WTC11 (cell line): ENCODE data around the gene S100A7. TPM values are rescaled to one million over a fixed set of nuclear protein-coding genes. Genes with fewer than 3 reads are reported as not detected.

Source experiments
- ATAC-seq: fragments of 200-7000 bp; cut with Tn5 transposase; 2 replicates; pipeline ENCODE4 v1.10.0; 2021; ENCODE audit warnings: mild to moderate bottlenecking, moderate library complexity
- CTCF ChIA-PET: fragments of 300-600 bp; sonication (Branson Sonifier 250); formaldehyde crosslinking; loops from one replicate; lab custom pipeline; 2021; ENCODE audit warnings: antibody characterized with exemption; lab: Charles Lee
- POLR2A ChIA-PET: fragments of 350-600 bp; sonication (Branson Sonifier 250); formaldehyde crosslinking; loops from one replicate; lab custom pipeline; 2021; ENCODE audit warnings: antibody characterized with exemption; lab: Charles Lee
- DNase-seq: peaks from one replicate; pipeline ENCODE4 v3.0.0; 2021; ENCODE audit warnings: low spot score
- H3K27ac Mint-ChIP-seq: 2 replicates; pipeline ENCODE4 v1.8.0; 2021; ENCODE audit warnings: mixed read lengths
- H3K27me3 Mint-ChIP-seq: 2 replicates; pipeline ENCODE4 v1.8.0; 2021; ENCODE audit warnings: low read depth, mild to moderate bottlenecking, moderate library complexity, mixed read lengths
- H3K36me3 Mint-ChIP-seq: 2 replicates; pipeline ENCODE4 v1.8.0; 2021; ENCODE audit warnings: mixed read lengths
- H3K4me1 Mint-ChIP-seq: 2 replicates; pipeline ENCODE4 v1.8.0; 2022; ENCODE audit warnings: mixed read lengths
- H3K4me3 Mint-ChIP-seq: 2 replicates; pipeline ENCODE4 v1.8.0; 2021; ENCODE audit warnings: mild to moderate bottlenecking, moderate library complexity, mixed read lengths
- H3K9me3 Mint-ChIP-seq: 2 replicates; pipeline ENCODE4 v1.8.0; 2021; ENCODE audit warnings: mixed read lengths
- CREM ChIP-seq: sonication (generic); formaldehyde crosslinking; IDR thresholded peaks from 2 replicates; pipeline ENCODE4 v1.8.1; 2022; ENCODE audit warnings: mild to moderate bottlenecking, missing genetic modification reagents, moderate library complexity
- CTCF ChIP-seq: fragments of 200-600 bp; IDR thresholded peaks from 2 replicates; pipeline ENCODE4 v1.8.0; 2022; ENCODE audit warnings: antibody characterized with exemption
- ESRRA ChIP-seq: sonication (generic); formaldehyde crosslinking; IDR thresholded peaks from 2 replicates; pipeline ENCODE4 v1.8.1; 2022; ENCODE audit warnings: mild to moderate bottlenecking, missing genetic modification reagents, borderline replicate concordance
- FOXK1 ChIP-seq: sonication (generic); formaldehyde crosslinking; IDR thresholded peaks from 2 replicates; pipeline ENCODE4 v1.8.0; 2022; ENCODE audit warnings: mild to moderate bottlenecking, moderate library complexity, missing genetic modification reagents
- GRHL2 ChIP-seq: fragments of 250-450 bp; sonication (Bioruptor Pico); IDR thresholded peaks from 2 replicates; pipeline ENCODE4 v1.8.0; 2022; ENCODE audit warnings: mild to moderate bottlenecking, moderate library complexity; ENCODE audit not compliant: insufficient replicate concordance, severe bottlenecking
- GTF2I ChIP-seq: fragments of 250-450 bp; sonication (Bioruptor Pico); conservative IDR thresholded peaks from 2 replicates; pipeline ENCODE4 v1.4.0; 2021; ENCODE audit warnings: mild to moderate bottlenecking
- MAX ChIP-seq: sonication (generic); formaldehyde crosslinking; IDR thresholded peaks from 2 replicates; pipeline ENCODE4 v1.8.0; 2022; ENCODE audit warnings: mild to moderate bottlenecking, missing genetic modification reagents
- NR2C2 ChIP-seq: sonication (generic); formaldehyde crosslinking; IDR thresholded peaks from 2 replicates; pipeline ENCODE4 v1.8.0; 2022; ENCODE audit warnings: mild to moderate bottlenecking, missing genetic modification reagents
- NR3C1 ChIP-seq: sonication (generic); formaldehyde crosslinking; conservative IDR thresholded peaks from 2 replicates; pipeline ENCODE4 v1.8.1; 2023; ENCODE audit warnings: low read depth, mild to moderate bottlenecking, missing genetic modification reagents
- SOX15 ChIP-seq: fragments of 250-450 bp; sonication (Bioruptor Pico); IDR thresholded peaks from 2 replicates; pipeline ENCODE4 v1.9.0; 2021; ENCODE audit warnings: mild to moderate bottlenecking
- TEAD1 ChIP-seq: sonication (generic); formaldehyde crosslinking; IDR thresholded peaks from 2 replicates; pipeline ENCODE4 v1.8.0; 2022; ENCODE audit warnings: mild to moderate bottlenecking, missing genetic modification reagents
- ZNF138 ChIP-seq: sonication (generic); formaldehyde crosslinking; conservative IDR thresholded peaks from 2 replicates; pipeline ENCODE4 v1.8.1; 2022; ENCODE audit warnings: mild to moderate bottlenecking, moderate library complexity, missing genetic modification reagents
- ZNF416 ChIP-seq: fragments of 250-450 bp; sonication (Bioruptor Pico); IDR thresholded peaks from 2 replicates; pipeline ENCODE4 v1.9.0; 2021; ENCODE audit warnings: mild to moderate bottlenecking, inconsistent platforms
- total RNA-seq: library from RNA; stranded (reverse); gene quantifications from 3 replicates; pipeline ENCODE4 v1.2.3, GENCODE V29; 2021
- TF ChIP-seq, protein P1 (sequence below): sonication (generic); formaldehyde crosslinking; conservative IDR thresholded peaks from 2 replicates; pipeline ENCODE4 v1.8.1; 2023; ENCODE audit warnings: mild to moderate bottlenecking, low read depth, missing genetic modification reagents, moderate library complexity
- TF ChIP-seq, protein P2 (sequence below): sonication (generic); formaldehyde crosslinking; IDR thresholded peaks from 2 replicates; pipeline ENCODE4 v1.8.0; 2023; ENCODE audit warnings: missing genetic modification reagents, mild to moderate bottlenecking, borderline replicate concordance
- TF ChIP-seq, protein P3 (sequence below): fragments of 250-450 bp; sonication (Bioruptor Pico); IDR thresholded peaks from 2 replicates; pipeline ENCODE4 v1.8.0; 2021; ENCODE audit warnings: mild to moderate bottlenecking

The S100A7 gene
- total RNA-seq, 1 experiment from 2014 or later, result not detected

DNA sequence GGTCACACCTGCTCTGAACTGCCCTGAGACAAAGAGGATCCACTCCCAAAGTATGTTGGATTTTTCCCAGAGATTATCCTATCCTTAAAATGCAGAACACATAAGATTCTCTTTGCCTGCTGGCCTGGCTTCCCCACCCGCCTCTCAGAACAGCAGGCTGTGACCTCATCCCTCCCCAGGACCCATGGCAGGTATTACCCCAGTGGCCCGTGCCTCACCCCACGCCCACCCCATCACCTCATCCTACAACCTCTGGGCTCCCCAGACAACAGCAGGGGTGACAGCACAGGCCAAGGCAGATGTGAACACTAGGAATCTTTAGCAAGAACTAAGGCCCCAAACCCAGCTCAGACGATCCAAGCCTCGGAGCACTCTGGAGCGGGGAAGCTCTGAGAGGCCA is 35.1 kb upstream of the S100A7 start (continued):
- TF ChIP-seq CREM (CRISPR knock-in tag), result no peak
- TF ChIP-seq SOX15, result no peak
- no peak for TF ChIP-seq ZNF138 (CRISPR knock-in tag)

DNA sequence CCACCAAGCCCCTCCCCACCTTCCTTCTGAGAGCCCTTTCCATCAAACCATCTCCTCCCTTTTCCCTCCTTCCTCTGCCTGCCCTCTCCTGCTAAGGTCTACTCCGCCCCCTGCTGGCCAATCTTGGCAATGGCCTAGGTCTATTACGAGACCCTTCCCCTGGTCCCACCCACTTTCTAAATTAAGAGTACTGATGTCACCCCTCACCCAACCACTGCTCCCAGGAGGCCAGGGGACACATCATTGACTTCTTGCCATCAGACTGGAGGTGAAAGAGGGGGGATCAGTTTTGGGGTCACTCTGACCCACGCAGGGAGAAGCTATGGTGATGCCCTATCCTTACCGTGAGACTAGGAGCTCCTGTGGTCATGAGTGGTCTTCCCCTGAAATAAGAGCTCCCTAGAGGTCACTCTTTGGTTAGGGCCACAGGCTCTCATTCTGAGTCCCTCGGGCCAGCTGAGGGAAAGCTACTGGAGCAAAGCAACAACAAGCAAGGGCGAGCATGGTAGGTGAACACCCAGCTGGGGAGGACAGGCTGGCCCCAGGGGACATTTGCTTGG is 34.6 kb upstream of the S100A7 start:
- DNase-seq, result peak; percentile 99
- Mint-ChIP-seq H3K9me3 (no peaks in the 10 kb centered on the region), H3K36me3 (no peaks in the 10 kb centered on the region), H3K27me3 (no peaks in the 10 kb centered on the region; the same call in 1 of the 2 replicates), H3K4me3 (no peak overlapping the region), H3K27ac (peak overlapping the region; percentile 56; the same call in 1 of the 2 replicates), H3K4me1 (peaks cover 23% of the 10 kb centered on the region)
- POLR2A ChIA-PET, result interaction anchor here (0.5 to 1.6 kb wide), 5 partner anchors 29 to 1871 kb away, joined by 3 to 7 read pairs (median 5); partner anchors contain the start of gene CHTOP
- TF ChIP-seq ZNF416 (no peak), CTCF (peak; percentile 95), MAX (0 out of 2 replicates have a peak, but pooled peaks have one; percentile 35)
- ATAC-seq, result peak; percentile 96
- CTCF ChIA-PET, result interaction anchor here (0.6 to 4.3 kb wide), 65 partner anchors 8 to 482 kb away, joined by 3 to 169 read pairs (median 4); partner anchors contain the start of genes CHTOP, JTB, PGLYRP3 and PGLYRP4

DNA sequence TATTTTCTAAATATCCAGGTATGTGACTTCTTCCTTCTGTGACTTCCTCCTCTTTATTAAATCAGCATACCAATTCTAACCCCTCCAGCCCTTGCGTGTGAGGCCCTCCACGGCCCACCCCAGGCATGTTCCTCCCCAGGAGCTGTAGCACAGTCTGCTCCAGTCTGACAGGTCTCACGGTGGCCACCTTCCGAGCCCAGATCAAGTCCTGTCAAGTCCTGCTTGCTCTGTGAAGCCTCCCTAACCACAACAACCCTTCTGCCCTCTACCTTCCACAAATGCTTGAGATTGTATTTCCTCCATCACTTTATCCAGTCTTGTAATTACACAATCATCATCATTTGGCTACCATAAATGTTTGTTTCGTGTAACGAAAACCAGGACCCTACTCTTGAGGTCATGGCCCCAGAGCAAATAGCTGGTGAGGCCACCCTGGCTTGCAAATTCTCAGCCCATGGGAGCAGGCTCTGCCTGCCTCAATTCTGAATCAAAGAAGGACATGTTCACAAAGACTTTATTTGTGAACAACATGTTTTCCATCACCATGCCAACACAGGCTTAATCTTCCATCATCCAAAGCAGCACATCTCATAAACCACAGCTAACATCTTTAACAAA is 33.0 kb upstream of the S100A7 start:
- H3K27ac Mint-ChIP-seq, result no peak overlapping the region
- POLR2A ChIA-PET, result interaction anchor here (0.7 kb wide), 1 partner anchor 138 kb away, joined by 3 read pairs; no protein-coding TSS in a partner anchor
- ATAC-seq, result no peak
- CTCF ChIA-PET, result interaction anchor here (1.2 to 4.0 kb wide), 7 partner anchors 9 to 301 kb away, joined by 5 to 169 read pairs (median 45); no protein-coding TSS in a partner anchor
- H3K4me3 Mint-ChIP-seq, result no peak overlapping the region
- DNase-seq, result no peak
- peaks cover 23% of the 10 kb centered on the region for H3K4me1 Mint-ChIP-seq
- no peaks in the 10 kb centered on the region for H3K36me3 Mint-ChIP-seq
- no peaks in the 10 kb centered on the region; the same call in 1 of the 2 replicates for H3K27me3 Mint-ChIP-seq
- TF ChIP-seq NR3C1 (CRISPR knock-in tag), result no peak
- no peak for TF ChIP-seq ESRRA (CRISPR knock-in tag)
- TF ChIP-seq TEAD1 (CRISPR knock-in tag), result no peak
- no peak for TF ChIP-seq GTF2I (CRISPR knock-in tag)
- TF ChIP-seq, all 79 proteins: peak for 0
- H3K9me3 Mint-ChIP-seq, result no peaks in the 10 kb centered on the region

- Mint-ChIP-seq H3K9me3 (no peaks in the 10 kb centered on the region), H3K27me3 (no peaks in the 10 kb centered on the region; the same call in 1 of the 2 replicates), H3K27ac (no peak overlapping the region), H3K36me3 (no peaks in the 10 kb centered on the region), H3K4me1 (peaks cover 22% of the 10 kb centered on the region), H3K4me3 (no peak overlapping the region)
- ChIA-PET POLR2A (no interaction called here), CTCF (interaction anchor here (2.8 kb wide), 1 partner anchor 137 kb away, joined by 10 read pairs; no protein-coding TSS in a partner anchor)
- no peak for DNase-seq
- ATAC-seq, result no peak
- TF ChIP-seq GRHL2 (CRISPR knock-in tag), result no peak
- TF ChIP-seq, protein P1, sequence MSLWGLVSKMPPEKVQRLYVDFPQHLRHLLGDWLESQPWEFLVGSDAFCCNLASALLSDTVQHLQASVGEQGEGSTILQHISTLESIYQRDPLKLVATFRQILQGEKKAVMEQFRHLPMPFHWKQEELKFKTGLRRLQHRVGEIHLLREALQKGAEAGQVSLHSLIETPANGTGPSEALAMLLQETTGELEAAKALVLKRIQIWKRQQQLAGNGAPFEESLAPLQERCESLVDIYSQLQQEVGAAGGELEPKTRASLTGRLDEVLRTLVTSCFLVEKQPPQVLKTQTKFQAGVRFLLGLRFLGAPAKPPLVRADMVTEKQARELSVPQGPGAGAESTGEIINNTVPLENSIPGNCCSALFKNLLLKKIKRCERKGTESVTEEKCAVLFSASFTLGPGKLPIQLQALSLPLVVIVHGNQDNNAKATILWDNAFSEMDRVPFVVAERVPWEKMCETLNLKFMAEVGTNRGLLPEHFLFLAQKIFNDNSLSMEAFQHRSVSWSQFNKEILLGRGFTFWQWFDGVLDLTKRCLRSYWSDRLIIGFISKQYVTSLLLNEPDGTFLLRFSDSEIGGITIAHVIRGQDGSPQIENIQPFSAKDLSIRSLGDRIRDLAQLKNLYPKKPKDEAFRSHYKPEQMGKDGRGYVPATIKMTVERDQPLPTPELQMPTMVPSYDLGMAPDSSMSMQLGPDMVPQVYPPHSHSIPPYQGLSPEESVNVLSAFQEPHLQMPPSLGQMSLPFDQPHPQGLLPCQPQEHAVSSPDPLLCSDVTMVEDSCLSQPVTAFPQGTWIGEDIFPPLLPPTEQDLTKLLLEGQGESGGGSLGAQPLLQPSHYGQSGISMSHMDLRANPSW, result no peak
- TF ChIP-seq, protein P2, sequence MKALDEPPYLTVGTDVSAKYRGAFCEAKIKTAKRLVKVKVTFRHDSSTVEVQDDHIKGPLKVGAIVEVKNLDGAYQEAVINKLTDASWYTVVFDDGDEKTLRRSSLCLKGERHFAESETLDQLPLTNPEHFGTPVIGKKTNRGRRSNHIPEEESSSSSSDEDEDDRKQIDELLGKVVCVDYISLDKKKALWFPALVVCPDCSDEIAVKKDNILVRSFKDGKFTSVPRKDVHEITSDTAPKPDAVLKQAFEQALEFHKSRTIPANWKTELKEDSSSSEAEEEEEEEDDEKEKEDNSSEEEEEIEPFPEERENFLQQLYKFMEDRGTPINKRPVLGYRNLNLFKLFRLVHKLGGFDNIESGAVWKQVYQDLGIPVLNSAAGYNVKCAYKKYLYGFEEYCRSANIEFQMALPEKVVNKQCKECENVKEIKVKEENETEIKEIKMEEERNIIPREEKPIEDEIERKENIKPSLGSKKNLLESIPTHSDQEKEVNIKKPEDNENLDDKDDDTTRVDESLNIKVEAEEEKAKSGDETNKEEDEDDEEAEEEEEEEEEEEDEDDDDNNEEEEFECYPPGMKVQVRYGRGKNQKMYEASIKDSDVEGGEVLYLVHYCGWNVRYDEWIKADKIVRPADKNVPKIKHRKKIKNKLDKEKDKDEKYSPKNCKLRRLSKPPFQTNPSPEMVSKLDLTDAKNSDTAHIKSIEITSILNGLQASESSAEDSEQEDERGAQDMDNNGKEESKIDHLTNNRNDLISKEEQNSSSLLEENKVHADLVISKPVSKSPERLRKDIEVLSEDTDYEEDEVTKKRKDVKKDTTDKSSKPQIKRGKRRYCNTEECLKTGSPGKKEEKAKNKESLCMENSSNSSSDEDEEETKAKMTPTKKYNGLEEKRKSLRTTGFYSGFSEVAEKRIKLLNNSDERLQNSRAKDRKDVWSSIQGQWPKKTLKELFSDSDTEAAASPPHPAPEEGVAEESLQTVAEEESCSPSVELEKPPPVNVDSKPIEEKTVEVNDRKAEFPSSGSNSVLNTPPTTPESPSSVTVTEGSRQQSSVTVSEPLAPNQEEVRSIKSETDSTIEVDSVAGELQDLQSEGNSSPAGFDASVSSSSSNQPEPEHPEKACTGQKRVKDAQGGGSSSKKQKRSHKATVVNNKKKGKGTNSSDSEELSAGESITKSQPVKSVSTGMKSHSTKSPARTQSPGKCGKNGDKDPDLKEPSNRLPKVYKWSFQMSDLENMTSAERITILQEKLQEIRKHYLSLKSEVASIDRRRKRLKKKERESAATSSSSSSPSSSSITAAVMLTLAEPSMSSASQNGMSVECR, result no peak
- no peak for TF ChIP-seq NR2C2 (CRISPR knock-in tag)
- TF ChIP-seq, protein P3, sequence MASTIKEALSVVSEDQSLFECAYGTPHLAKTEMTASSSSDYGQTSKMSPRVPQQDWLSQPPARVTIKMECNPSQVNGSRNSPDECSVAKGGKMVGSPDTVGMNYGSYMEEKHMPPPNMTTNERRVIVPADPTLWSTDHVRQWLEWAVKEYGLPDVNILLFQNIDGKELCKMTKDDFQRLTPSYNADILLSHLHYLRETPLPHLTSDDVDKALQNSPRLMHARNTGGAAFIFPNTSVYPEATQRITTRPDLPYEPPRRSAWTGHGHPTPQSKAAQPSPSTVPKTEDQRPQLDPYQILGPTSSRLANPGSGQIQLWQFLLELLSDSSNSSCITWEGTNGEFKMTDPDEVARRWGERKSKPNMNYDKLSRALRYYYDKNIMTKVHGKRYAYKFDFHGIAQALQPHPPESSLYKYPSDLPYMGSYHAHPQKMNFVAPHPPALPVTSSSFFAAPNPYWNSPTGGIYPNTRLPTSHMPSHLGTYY (CRISPR knock-in tag), result no peak
- TF ChIP-seq FOXK1 (CRISPR knock-in tag), result no peak
Measured at GRCh38 chr1:153490272-153491051, 30.0 kb upstream of the S100A7 start.
